ENCODE data around the gene MROH2A.

The MROH2A gene

DNA sequence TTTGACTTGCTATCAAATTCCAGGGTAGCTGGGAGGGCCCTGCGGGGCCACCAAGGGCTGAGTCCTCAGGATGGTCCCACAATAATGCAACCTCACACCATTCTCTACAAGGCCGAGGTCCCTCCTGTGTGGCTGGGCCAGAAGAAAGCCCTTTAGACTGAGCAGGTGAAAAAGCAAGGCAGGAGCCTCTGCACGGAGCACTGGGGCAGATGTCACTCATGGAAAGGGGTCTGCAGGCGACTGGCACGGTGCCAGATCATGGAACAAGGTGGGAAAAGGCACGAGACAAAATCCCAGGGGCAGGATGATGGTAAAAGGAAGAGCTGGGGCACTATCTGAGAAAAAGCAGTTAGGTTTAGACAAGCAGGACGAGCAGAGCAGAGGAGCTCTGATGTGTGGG lies 60.1 kb downstream of the MROH2A start:
- no peak for DNase-seq

DNA sequence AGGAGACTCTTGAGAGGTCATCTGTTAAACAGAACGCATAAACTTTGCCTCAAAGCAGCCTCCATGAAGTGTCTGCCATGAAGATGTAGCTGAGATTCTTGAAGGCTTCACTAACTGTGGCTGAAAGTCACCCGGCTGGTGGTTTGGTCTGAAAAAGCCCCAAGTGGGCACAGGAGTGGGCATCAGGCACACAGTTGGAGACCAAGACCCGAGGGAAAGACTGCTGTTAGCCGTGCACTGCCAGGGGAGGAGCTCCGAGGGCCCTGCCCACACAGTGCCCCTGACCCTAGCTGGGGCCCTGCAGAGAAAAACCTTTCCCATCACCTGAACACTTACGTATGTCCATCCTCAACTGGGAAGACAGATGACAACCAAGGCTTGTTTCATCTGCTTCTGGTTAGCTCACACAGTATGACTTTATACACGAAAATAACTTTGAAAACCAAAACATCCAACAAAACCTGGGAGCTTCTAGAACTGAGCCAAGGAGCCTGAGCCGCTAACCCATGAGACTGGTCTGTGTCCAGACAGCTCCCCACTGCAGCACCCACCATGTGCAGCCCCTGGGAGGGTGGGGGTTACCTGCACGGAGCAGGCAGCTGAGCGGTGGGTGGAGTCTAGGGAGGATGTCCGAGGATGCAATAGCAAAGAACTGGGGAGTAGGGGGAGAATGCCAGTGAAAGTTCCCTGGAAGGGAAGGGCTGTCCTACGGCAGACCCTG lies 60.8 kb downstream of the MROH2A start:
- no peak for DNase-seq

- no peak for DNase-seq
Observed at GRCh38 chr2:233839447-233839820, 61.3 kb downstream of the MROH2A start.

- DNase-seq, result no peak
Observed at GRCh38 chr2:233840520-233840919, 62.4 kb downstream of the MROH2A start.

DNA sequence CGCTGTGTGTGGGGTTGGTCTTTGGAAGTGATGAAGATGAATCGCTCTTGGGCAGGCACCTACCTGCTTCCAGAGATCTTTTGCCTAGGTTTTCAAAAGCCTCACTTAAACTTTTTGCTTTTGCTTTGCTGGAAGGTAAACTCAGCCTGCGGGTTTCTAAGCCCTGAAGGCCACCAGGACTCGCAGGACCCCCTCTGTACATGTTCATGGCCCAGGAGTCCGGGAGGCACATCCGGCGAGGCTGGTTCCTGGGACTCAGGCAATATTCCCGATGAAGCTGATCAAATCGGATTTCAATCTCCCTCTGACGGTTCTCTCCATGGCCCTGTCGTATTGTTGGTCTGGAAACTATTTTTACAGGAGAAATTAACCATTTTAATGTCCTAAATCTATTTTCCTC lies 63.1 kb downstream of the MROH2A start:
- no peak for DNase-seq

DNA sequence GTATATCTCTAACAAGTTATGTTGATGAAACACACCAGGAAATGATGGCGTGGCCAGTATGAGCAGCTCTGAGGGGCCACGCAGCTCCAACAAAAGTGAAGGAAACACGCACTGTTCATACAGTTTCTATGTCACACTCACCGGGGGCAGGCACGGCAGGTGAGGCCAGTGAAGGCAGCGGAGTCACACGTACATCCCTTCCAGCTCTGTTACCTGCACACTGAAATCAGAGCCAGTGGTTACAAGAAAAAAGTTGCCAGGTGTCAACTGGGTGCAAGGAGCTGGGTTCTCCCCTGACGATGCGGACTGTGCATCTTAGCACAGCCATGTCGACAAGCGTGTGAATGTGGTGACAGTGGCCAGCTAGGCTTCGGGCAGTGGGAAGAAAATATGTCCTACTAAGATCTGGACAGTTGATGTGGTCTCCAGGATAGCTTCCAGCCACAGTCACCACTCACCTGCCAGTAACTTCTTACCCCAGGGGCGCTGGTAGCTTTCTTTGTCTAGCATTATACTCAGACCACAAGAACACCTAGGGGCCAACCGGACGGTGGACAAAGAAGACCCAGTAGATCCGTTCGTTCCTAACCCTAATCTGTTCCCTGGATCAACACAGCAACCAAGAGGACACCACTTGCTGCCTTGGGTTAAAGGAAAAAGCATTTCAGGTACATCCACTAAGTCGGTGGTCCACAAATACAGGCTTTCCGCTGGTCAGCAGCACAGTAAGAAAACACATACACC lies 66.1 kb downstream of the MROH2A start:
- no peak for DNase-seq

DNA sequence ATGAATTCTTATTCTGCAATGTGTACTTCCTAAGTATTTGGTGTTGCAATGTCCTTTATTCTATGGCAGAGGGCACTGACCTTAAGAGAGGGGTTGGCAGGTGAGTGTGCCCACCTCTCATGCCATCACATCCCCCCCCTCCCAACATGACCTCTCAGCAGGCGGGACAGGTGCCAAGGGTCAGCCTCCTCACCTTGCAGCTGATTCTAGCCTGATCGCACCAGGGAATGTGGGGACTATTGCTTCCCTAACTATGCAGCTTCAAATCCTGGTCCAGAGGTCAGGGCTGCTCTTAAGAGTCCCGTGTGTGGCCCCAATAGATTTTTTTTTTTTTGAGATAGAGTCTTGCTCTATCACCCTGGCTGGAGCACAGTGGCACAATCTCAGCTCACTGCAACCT lies 66.7 kb downstream of the MROH2A start:
- no peak for DNase-seq

- DNase-seq, result no peak
Observed at GRCh38 chr2:233845301-233846060, 67.4 kb downstream of the MROH2A start.

GRCh38 chr2:233846387-233847247 lies 68.5 kb downstream of the MROH2A start:
- no peak for DNase-seq

DNA sequence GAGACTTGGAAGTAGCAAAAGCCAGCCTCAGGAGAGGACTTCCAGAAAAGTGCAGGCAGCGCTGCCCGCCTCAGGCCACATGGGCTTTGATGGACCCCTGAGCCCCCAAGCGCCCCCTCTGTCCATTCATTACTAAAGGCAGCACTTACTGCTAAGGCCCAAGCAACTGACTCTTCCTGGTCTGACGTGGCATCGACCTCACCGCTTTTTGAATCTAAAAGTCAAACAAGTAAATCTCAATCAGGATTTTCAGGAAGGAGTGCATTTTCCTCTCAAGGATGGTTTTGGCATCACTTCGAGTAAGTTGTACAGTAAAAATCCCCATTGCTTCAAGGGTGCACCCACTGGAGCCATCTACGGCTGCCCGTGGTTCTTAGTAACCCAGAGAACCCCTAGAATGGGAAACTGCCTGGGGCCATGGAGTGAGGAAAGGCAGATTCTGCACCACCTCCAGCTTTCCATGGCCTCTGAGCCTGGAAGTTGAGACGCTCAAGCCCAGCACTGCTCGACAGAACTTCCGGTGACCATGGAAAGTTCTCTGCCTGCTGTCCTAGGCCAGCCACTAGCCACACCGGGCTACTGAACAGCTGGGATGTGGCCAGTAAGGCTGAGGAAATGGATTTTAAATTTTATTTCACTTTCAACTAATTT lies 69.2 kb downstream of the MROH2A start:
- DNase-seq, result no peak

- no peak for DNase-seq
Observed at GRCh38 chr2:233848276-233848675, 70.1 kb downstream of the MROH2A start.

- DNase-seq, result no peak
Observed at GRCh38 chr2:233849607-233850271, 71.6 kb downstream of the MROH2A start.

- DNase-seq, result no peak
Observed at GRCh38 chr2:233850745-233851144, 72.6 kb downstream of the MROH2A start.

DNA sequence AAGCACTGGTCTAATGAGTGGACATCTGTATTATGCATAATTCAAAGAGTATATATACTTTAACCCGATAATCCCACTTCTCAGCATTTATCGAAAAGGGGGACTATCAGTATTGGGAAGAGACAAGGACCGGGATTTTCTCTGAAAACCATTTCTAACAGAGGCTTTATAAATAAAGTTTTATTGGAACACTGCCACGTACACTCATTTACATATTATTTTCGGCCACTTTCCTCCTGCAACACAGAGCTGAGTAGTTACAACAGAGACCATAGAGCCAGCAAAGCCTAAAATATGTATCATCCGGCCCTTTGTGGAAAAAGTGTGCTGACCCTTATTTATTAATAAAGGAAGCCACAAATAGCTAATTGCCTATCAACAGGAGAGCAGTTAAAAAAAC lies 73.0 kb downstream of the MROH2A start:
- DNase-seq, result no peak

GRCh38 chr2:233852056-233852455 lies 73.9 kb downstream of the MROH2A start:
- no peak for DNase-seq

- no peak for DNase-seq
Observed at GRCh38 chr2:233853353-233853752, 75.2 kb downstream of the MROH2A start.

GRCh38 chr2:233853883-233854240 lies 75.7 kb downstream of the MROH2A start:
- no peak for DNase-seq

GRCh38 chr2:233854241-233854981 lies 76.3 kb downstream of the MROH2A start, which contains the start of gene HJURP:
HJURP (minus strand) TSS chr2:233854535; CDS start chr2:233854500, 35 bp downstream.
- peak; percentile 89 for DNase-seq

DNA sequence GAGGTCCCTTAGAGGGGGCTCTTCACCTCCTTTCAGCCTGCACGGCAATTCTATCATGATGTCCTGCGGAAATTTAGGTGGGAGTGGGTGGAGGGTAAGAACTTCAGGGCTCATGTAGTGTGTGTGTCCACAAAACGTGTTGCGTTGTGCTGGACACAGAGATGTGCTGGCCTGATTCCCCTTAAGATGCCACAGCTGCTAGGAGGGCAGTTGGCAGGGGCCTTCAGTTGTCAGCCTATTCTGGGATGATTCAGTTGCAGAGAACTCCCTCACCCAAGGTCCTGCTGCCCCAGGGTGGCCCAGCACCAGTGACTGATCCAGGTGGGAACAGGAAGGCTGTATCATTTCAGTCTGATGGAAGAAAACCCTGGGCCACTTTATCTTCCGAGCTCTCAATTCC lies 77.2 kb downstream of the MROH2A start:
- DNase-seq, result no peak

- DNase-seq, result no peak
Observed at GRCh38 chr2:233856184-233856583, 78.1 kb downstream of the MROH2A start.
